Gastroesophageal sphincter (tissue), 4 donors: ENCODE data around the gene CTNND2. TPM values are rescaled to one million over a fixed set of nuclear protein-coding genes. Genes with fewer than 3 reads are reported as not detected.

Experiments used
- ATAC-seq: fragments of 150-250 bp; one replicate; pipeline ENCODE4 v1.9.1; 2016; ENCODE audit warnings: mild to moderate bottlenecking, moderate library complexity
- H3K27ac ChIP-seq, 4 donors: fragments of 200-600 bp; sonication (generic) in 3 of 4; 1 replicate in 3 of 4; 2 replicates in 1 of 4; pipeline ENCODE4 v1.5.1; 2016 to 2019
- H3K27me3 ChIP-seq: fragments of 200-600 bp; sonication (generic); one replicate; pipeline ENCODE4 v1.5.1; 2019
- H3K36me3 ChIP-seq, 2 donors: fragments of 200-600 bp; sonication (generic); one replicate each; pipeline ENCODE4 v1.5.1; 2019; ENCODE audit warnings: control low read depth in 1 of 2
- H3K4me1 ChIP-seq, 3 donors: fragments of 200-600 bp; sonication (generic); 1 replicate in 2 of 3; 2 replicates in 1 of 3; pipeline ENCODE4 v1.5.1; 2016 to 2019; ENCODE audit warnings: control low read depth in 2 of 3
- H3K4me3 ChIP-seq, 2 donors: fragments of 200-600 bp; sonication (generic); one replicate each; pipeline ENCODE4 v1.5.1; 2019; ENCODE audit warnings: mild to moderate bottlenecking in 1 of 2, moderate library complexity in 1 of 2
- H3K9me3 ChIP-seq, 3 donors: fragments of 200-600 bp; sonication (generic); one replicate each; pipeline ENCODE4 v1.5.1; 2017 to 2019; ENCODE audit warnings: control low read depth in 2 of 3
- CTCF ChIP-seq, 4 experiments: fragments of 200-600 bp in 2 of 4; fragments of 450-650 bp in 2 of 4; sonication (generic) in 1 of 4; IDR thresholded peaks; one replicate each; pipeline ENCODE4 v1.5.1; 2017 to 2019; ENCODE audit warnings: antibody characterized with exemption in 4 of 4, mild to moderate bottlenecking in 2 of 4, moderate library complexity in 2 of 4
- EP300 ChIP-seq: sonication (generic); formaldehyde crosslinking; IDR thresholded peaks from one replicate; pipeline ENCODE4 v1.6.1; 2017; ENCODE audit warnings: antibody characterized with exemption, mild to moderate bottlenecking
- POLR2A ChIP-seq, 2 donors: fragments of 450-650 bp; IDR thresholded peaks; one replicate each; pipeline ENCODE4 v1.6.1; 2017; ENCODE audit warnings: antibody characterized with exemption in 2 of 2, mild to moderate bottlenecking in 2 of 2, moderate library complexity in 1 of 2
- POLR2AphosphoS5 ChIP-seq: sonication (generic); formaldehyde crosslinking; IDR thresholded peaks from one replicate; pipeline ENCODE4 v1.6.1; 2017; ENCODE audit warnings: antibody characterized with exemption
- WGBS, 2 donors: methylation state at CpG; one replicate each; pipeline ENCODE4 v1.1.5; 2018; ENCODE audit warnings: low coverage in 1 of 2; 5-methylcytosine and 5-hydroxymethylcytosine counted together
- total RNA-seq, 4 donors: library from RNA; depleted of rRNA; stranded (reverse); fragments of >200 nt; gene quantifications; one replicate each; pipeline ENCODE4 v1.1.0, GENCODE V29; 2016

The CTNND2 gene
- total RNA-seq, 4 donors from 2014 or later: 0.40 to 3.1 (median 1.9) TPM

GRCh38 chr5:11443831-11444230 is 460.4 kb downstream of the CTNND2 start:
- H3K9me3 ChIP-seq: no peaks in the 10 kb centered on the region
- no peak overlapping the region for H3K27ac ChIP-seq
- WGBS, 2 donors: 15 to 22% methylated on average over 3 of the region's 3 CpGs
- TF ChIP-seq POLR2A (IDR thresholded peaks at IDR 0.05) (no peak), CTCF (IDR thresholded peaks at IDR 0.05) (no peak), EP300 (no peak), POLR2AphosphoS5 (no peak)
- H3K4me3 ChIP-seq: no peak overlapping the region
- H3K36me3 ChIP-seq: no peaks in the 10 kb centered on the region
- H3K4me1 ChIP-seq: no peaks in the 10 kb centered on the region
- H3K27me3 ChIP-seq: peaks cover 11% of the 10 kb centered on the region
- ATAC-seq: no peak

DNA sequence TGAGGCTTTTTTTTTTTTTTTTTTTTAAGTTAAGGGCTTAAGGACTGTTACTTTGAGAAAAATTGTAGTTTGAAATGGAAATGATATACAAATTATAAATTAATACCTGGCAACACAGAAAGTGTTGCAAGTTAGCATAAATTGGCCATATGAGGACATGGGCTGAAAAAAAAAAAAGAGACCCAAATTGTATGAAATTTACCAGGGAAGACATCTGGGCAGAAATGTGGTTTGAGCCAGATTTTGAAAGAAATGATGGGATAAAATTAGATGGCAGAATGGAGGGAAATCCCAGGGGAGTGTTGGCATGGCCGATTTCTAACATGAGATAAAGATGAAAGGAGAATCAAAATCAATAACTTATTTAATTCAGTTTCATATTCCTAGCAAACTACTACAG is 472.1 kb downstream of the CTNND2 start:
- no peak for TF ChIP-seq POLR2A (IDR thresholded peaks at IDR 0.05)
- no peak for TF ChIP-seq CTCF (IDR thresholded peaks at IDR 0.05)
- TF ChIP-seq POLR2AphosphoS5: no peak
- TF ChIP-seq EP300: no peak
- no peak for ATAC-seq

GRCh38 chr5:11429254-11429653 is 475.0 kb downstream of the CTNND2 start:
- Histone ChIP-seq H3K4me3 (no peak overlapping the region), H3K36me3 (no peaks in the 10 kb centered on the region), H3K4me1 (no peaks in the 10 kb centered on the region), H3K27me3 (peaks cover 12% of the 10 kb centered on the region), H3K9me3 (no peaks in the 10 kb centered on the region), H3K27ac (no peak overlapping the region)
- TF ChIP-seq EP300 (no peak), POLR2A (IDR thresholded peaks at IDR 0.05) (no peak), POLR2AphosphoS5 (no peak)
- 40 to 74% methylated on average over 1 to 3 of the region's 7 CpGs for WGBS, 2 donors
- no peak for ATAC-seq

More for the DNA sequence above, 472.1 kb downstream of the CTNND2 start:
- H3K4me1 ChIP-seq: no peaks in the 10 kb centered on the region
- 56 to 70% methylated on average over 1 of the region's 1 CpG for WGBS, 2 donors
- H3K27ac ChIP-seq: no peak overlapping the region
- H3K36me3 ChIP-seq: no peaks in the 10 kb centered on the region
- peaks cover 12% of the 10 kb centered on the region for H3K27me3 ChIP-seq
- no peaks in the 10 kb centered on the region for H3K9me3 ChIP-seq
- H3K4me3 ChIP-seq: no peak overlapping the region

DNA sequence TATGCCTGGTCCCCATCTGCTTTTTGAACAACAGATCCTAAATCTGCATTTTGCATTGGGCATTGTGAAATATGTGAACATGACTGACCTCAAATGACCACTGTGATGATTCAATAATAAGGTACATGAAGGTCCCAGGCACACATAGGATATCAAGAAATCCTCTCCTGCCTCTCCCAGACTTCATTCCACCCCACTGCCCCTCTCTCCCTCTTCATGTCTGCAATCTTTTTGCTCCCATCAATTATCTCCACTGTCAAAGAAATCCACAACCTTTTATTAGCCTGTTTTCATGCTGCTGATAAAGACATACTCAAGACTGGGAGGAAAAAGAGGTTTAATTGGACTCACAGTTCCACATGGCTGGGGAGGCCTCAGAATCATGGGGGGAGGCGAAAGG is 476.7 kb downstream of the CTNND2 start:
- Histone ChIP-seq H3K36me3 (no peaks in the 10 kb centered on the region), H3K4me1 (no peaks in the 10 kb centered on the region), H3K27ac (no peak overlapping the region), H3K4me3 (no peak overlapping the region), H3K27me3 (peaks cover 12% of the 10 kb centered on the region), H3K9me3 (no peaks in the 10 kb centered on the region)
- no peak for ATAC-seq
- no peak for TF ChIP-seq EP300
- TF ChIP-seq POLR2A (IDR thresholded peaks at IDR 0.05): no peak
- no peak for TF ChIP-seq POLR2AphosphoS5
- no peak for TF ChIP-seq CTCF (IDR thresholded peaks at IDR 0.05)
- 83% methylated on average over 1 of the region's 1 CpG; no CpG with 5 or more reads in 1 of the 2 donors for WGBS, 2 donors

- no peaks in the 10 kb centered on the region for H3K36me3 ChIP-seq
- no peak for ATAC-seq
- no peak overlapping the region for H3K27ac ChIP-seq
- WGBS, 2 donors: 69 to 92% methylated on average over 3 to 4 of the region's 5 CpGs
- no peaks in the 10 kb centered on the region for H3K4me1 ChIP-seq
- H3K9me3 ChIP-seq: no peaks in the 10 kb centered on the region
- no peak for TF ChIP-seq POLR2A (IDR thresholded peaks at IDR 0.05)
- no peak for TF ChIP-seq CTCF (IDR thresholded peaks at IDR 0.05)
- no peak for TF ChIP-seq POLR2AphosphoS5
- no peak for TF ChIP-seq EP300
- peaks cover 12% of the 10 kb centered on the region for H3K27me3 ChIP-seq
- no peak overlapping the region for H3K4me3 ChIP-seq
These were observed 477.8 kb downstream of the CTNND2 start for GRCh38 chr5:11426442-11426841.
